GM21390 (cell line): Measurements from ENCODE around the gene FLNA.
A peak's percentile ranks its signal among the peaks of the same experiment; 100 is the strongest.

Experiments
- ATAC-seq: cut with Tn5 transposase; IDR thresholded peaks from one replicate; pipeline ENCODE4 v1.9.1; 2021; ENCODE audit not compliant: unreplicated experiment

The FLNA gene

DNA sequence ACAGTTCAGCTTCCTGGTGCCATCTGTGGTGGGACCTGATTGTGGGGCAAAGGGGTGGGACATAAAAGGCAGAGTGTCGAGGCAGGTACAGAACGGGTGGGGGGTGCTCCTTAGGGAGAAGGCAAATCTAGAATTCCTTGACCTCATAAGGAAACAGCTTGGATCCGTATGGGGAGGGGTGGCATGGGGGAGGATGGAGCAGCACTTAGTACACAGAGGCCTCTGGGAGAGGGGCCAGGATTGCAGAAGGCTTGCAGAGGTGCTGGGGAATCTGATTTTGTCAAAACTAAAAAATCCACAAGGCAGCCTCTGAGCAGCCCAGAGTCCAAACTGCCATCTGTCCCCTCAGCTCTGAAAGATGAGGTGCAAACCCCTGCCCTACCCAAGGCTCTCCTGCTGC, 2.3 kb upstream of the FLNA start:
- no peak for ATAC-seq

DNA sequence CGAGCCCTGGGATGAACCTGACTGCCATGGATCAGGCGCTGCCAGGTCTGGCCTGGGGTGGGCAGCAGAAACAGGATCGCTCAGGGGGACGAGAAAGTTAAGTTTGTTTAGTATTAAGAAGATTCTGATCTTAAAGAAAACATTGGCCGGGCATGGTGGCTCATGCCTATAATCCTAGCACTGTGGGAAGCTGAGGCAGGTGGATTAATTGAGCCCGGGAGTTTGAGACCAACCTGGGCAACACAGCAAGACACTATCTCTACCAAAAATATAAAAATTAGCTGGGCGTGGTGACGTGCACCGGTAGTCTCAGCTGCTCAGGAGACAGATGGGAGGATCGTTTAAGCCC, 696 bp upstream of the FLNA start:
- ATAC-seq: no peak

DNA sequence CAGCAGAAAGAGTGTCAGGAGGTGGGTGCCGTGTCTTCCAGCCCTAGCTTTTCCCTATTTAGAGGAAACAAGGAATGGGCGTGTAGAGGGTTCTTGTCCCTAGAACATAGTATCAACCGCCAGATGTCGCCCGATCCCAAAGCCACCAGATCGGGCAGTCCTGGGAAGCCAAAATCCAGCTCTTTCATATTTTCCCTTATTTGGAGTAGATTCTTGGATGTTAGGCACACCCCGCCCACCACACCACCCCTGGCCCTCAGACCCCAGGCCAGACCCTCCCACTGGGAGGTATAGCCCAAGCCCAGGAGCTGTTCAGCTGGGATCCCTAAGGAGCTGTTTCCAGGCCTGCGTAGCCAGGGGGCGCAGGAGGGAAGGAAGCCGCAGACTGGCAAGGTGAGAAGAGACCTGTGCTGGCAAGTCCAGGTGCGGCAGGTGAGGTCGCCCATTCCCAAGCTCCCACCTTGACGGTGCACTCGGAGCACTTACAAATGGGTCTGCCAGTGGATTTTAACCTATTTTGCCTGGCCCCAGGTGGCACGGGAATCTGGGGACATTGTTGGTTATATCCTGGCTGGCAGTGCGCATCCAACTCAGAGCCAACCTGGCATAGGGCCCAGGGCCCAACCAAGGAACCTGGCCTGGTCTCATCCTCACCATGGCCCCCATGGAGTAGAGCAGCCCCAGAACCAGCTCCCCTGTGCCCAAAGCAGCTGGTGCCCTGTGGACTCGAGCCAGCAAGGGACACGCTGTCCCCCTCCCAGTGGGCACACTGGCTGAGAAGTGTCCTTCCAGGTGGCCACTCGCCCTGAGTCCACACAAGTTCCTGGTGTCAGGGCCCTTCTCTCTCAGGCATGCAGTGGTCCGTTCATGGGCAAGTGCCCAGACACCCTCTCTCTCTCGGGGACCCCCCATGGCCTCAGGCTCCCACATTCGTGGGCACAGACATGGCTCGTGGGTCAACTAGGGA, 811 bp downstream of the FLNA start:
- ATAC-seq: no peak

DNA sequence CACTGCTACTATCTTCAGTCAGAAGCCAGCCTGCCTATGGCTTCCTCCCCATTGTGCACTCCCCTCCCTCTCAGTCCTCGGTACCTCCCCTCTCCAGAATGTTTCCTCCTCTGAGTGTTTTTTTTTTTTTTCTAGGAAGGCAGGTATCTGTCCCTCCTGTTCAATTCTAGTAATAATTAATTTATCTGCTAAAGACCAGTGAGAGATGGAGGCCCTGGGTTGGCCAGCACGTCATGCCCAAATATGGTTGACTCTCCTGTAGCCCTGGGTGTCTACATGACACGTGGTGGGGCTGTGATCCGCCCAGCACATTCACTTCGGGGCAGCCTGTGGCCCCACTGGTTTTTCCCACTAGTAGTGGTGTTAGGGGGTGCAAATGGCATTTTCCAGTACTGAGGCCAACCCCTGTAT, 1.8 kb downstream of the FLNA start:
- ATAC-seq: no peak

DNA sequence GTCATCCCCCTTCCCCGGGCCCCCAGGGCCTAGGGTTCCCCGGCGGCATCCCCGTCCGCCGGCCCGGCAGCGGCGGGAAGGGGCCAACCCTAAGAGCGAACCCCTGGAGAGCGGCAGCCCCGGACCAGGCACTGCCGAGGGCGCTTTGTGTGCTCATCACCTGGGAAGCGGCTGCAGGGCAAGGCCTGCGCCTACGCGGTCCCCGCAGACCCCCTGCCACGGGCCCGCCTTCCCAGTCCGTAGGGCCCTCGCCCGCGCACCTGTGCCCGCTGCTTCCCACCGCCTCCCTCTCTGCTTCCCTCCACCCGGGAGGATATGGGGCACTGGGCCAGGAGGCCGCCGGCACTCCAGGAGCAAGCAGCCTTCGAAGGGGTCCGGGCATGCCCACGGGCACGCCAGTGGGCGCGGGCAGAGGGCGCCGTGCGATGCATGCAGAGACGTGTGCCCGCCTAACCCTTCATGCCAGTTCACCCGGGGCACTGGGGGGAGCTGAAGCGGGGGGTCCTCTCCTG, 2.6 kb downstream of the FLNA start:
- no peak for ATAC-seq

DNA sequence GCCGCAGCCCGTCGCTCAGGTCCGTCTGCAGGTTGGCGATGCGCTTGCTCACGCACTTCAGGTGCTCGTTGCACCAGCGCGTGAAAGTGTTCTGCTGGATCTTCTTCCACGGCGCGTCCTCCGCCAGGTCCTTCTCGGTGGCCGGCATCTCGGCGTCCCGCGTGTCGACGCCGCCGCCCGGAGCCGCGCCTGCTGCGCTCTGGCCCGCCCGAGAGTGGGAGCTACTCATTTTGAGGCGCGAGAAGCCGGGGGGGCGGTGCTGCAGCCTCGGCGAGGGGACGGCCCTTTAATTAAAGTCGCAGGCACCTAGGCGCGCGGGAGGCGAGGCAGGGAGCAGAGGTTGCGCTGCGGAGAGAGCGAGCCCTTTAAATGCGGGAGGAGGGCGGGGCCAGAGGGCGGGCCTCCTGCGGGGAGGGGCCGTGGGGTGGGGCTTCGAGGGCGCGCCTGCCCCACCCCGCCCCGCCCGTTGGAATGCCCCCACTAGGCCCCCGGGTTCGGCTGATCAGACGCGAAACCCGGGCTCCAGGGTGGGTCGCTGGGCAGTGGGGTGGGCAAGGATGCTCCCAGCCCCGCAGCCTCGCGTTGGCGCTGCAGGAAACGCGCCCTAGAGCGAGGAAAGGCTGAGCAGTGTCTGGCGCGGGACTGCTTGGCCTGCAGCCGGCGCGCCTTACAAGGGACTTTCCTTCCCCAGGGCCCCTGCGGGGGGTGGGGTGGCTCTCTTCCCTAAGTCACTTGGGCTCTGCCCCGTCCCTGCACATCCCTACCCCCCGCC, 3.2 kb downstream of the FLNA start:
- peak; percentile 58 for ATAC-seq

DNA sequence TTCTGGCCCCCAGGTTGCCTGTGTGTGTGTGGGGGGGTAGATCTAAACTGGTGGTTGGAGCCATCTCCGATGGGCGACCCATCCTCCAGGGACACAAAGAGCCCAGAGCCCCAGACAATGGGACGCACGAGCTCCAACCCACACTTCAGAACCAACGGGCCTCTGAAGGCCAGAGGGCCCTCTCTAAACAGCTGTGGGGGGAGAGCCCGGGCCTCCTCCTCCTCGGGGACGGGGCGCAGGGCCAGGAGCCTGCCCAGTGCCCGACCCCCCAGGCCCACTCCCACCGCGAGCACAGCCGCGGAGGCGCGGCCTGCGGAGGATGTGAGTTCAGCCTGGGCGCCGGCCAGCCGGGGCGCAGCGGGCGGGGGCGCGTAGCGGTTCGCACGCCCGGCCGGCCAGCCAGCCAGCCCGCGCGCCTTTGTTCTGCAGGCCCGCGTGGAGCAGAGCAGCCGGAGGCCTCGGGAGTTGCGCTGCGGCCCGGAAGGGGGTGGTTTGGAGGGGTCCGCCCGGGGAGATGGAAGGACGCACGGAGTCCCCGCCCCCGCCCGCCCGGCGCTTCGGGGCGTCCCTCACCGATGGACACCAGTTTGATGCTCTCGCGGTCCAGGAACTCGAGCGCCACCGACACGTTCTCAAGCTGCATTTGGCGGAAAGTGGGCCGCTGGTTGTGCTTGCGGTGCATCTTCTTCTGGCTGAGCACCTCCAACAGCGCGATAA, 4.0 kb downstream of the FLNA start:
- no peak for ATAC-seq

DNA sequence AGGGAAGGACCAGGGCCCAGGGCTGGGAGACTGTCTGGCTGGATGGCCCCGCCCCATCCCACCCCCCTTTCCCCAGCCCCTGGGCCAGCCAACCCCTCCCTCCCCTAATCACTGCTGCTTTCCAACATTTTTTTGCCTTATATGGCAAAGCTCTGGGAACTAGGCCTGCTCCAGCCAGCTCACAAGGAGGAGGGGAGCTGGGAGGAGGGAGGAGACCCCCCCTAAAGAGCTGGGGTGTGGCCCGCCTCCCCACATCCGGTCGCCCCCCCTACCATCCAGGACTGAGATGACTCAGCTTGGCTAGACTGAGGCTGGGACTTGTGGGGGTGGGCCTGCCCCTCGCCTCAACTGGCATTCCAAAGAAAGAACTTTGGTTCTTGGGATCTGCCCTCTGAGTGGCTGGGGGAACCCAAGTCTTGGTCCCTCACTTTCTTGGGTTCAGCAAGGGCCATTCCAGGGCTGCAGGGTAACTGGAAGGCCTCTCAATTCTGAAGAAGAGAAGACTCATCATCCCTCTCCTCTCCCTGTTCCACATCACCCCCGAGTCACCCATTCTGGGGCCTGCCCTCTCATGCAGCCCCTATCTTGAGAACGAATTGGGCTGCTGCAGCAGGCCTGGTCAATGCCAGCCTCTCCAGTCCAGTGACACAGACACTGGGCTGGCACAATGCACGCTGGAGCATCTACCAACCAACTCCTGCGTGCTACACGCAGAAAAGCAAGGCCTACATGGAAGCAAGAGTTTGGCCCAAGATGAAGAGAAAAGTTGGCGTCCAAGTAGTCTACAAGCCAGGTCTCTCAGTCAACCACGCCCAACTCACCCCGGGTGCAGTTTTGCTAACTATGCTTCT, 4.8 kb downstream of the FLNA start:
- no peak for ATAC-seq

DNA sequence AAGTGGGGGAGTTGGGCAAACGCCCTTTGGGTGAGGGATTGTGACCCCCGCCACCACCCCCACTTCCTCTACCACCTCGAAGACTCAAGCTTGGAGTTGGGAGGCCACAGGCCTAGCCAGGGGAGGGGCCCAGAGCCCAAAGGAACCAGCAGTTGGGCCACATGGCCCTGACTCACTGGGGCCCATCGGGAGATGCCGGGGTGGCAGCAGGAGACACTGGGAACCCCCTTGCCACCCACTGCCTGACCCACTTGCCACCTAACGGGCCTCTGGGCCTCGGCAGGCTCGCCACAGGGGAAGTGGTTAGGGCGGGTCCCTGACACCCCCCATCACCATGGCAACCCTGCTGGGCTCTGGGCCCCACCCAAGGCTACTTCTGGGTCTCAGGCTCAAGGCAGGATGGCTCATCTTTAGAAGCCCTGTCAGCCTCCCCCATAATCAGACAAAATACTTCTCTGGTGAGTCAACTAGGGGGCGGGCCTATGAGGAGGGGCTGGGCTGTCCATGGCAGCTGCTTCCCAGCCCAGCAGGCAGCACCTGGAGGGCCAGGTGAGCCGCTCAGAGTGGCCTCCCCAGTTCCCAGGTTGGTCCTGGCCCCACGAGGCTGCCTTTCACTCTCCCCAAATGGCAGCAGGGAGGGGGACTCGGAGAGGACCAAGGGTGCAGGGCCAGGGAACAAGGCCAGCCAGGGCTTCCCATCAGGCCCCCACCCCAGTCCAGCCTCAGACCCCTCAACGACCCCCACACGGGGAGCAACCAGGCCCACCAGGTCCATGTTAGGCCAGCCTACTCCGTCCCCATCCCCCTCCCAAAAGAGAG, 5.6 kb downstream of the FLNA start:
- no peak for ATAC-seq

DNA sequence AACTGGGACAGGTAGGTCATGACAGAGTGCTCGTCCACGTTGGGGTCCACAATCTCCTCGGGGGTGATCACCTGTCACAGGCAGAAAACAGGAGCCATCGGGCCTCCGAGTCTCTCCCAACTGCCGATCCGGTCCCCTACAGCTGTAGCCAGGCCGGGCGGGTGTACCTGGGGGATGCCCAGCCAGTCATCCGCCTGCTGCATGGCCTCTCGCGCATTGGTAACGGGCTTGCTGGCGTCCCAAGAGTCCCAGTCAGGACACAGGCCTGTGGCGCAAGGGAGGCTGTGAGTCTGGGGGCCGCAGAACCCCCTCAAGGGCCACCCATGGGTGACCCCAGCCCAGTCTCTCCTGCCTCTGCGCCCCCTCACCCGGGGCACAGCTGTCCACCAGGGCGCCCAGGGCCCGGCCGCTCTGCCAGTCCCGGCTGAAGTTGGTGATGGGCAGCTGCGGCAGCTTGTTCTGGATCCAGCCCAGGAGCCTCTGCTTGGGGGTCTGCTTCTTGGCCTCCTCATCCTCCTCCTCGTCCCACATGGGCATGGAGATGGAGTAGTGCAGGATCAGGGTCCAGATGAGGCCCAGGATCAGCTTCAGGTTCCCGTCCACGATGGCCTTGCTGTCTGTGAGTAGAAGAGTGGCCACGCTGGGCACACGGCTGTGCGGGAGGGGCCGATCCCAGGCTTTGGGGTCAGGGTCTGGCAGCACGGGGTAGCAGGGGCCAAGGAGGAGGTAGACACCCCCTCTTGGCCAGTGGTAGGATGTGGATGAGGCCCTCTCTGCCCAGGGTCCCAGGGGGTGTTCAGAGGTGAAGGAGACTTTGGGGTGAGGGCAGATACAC, 6.7 kb downstream of the FLNA start:
- ATAC-seq: no peak

DNA sequence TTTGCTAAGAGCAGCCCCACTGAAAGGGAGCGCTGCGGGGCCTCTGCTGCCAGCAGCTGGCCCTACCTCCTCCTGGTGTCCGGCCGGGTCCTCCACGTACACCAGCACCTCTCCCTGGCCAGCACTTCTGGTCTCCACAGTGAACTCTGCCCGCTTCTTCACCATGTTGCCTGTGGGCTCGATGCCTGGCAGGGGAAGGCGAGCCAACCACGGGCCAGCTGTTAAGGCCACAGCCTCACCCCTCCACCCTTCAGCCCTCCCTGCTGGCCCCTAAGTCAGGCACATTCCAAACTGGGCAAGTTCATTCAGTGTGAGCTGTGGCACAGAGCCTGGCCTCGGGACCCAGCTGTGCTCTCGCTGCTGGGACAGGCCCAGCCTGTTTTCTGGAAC, 7.8 kb downstream of the FLNA start:
- ATAC-seq: no peak

DNA sequence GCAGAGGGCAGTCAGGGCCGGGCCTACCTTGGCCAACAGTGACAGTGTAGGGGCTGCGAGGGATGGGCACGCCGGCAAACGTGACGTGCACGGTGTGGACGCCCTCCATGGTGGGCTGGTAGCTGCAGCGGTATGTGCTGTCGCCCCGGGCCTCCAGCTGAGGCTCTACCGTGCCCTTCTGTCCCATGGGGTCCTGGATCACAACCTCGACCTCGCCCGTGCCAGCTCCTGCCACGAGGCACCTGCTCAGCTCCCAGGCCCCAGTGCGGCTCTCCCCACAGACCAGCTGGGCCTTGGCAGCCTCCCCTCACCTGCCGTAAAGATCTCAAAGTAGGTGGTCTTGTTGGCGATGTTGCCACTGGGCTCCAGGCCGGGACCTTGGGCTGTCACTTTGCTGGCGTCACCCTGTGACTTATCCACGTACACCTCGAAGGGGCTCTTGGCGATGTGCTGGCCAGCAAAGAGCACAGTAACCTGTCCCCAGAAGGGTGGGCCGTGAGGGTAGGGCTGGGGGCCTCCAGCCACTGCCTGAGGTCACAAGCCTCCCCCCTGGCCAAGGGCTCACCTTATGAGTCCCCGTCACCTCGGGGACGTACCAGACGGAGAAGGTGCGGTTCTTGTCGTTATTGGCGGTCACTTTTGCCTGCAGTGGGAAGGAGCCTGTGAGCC, 8.3 kb downstream of the FLNA start:
- ATAC-seq: no peak

DNA sequence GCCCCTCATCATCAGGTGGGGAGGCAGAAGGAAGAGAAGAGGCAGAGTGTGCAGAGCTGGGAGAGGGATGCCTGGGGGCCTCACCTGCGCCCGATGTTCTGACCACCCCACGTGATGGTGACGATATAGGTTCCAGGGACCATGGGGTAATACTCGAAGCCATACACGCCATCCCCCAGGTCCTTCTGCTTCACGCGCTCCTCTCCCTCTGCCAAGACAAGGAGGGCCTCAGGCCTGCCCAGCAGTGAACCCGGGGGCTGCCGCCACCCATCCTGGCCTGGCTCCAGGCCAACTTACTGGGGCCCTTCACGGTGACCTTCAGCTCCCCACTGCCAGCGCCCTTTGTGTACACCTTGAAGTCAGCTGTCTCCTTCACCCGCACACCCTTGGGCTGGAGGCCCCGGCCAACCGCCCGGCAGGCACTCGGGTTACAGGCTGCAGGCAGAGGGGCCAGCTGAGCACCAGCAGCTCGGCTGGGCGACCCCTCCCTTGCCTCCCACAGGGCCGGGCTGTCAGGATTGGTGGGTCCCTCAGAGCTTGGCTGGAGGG, 9.3 kb downstream of the FLNA start:
- no peak for ATAC-seq

DNA sequence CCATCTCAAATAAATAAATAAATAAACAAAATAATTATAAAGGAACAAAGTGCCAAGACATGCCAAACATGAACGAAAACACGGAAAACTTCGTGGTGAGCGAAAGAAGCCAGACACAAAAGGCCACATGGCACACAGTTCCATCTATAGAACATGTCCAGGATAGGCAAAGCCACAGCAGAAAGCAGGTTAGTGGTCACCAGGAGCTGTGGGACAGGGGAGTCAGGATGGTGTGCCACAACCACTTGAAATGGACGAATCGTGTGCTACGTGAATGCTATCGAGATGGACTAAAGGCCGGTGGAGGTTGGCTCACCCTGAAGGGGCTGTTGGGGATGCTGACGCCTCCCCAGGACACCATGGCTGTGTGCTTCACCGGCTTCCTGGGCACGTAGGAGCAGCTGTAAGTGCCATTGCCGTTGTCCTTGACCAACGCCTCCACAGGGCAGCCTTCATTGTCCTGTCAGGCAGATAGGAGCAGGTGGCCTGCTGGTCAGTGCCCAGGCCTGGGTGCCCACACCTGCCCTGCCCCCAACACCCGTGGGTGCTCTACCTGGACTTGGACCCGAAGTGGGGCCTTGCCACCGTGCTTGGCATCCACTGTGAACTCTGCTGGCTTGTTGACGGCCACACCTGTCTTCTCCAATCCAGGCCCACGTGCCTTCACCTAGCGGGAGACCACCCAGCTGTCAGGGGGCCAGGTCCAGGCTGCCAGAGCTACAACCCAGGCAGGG, 10.6 kb downstream of the FLNA start:
- ATAC-seq: no peak

DNA sequence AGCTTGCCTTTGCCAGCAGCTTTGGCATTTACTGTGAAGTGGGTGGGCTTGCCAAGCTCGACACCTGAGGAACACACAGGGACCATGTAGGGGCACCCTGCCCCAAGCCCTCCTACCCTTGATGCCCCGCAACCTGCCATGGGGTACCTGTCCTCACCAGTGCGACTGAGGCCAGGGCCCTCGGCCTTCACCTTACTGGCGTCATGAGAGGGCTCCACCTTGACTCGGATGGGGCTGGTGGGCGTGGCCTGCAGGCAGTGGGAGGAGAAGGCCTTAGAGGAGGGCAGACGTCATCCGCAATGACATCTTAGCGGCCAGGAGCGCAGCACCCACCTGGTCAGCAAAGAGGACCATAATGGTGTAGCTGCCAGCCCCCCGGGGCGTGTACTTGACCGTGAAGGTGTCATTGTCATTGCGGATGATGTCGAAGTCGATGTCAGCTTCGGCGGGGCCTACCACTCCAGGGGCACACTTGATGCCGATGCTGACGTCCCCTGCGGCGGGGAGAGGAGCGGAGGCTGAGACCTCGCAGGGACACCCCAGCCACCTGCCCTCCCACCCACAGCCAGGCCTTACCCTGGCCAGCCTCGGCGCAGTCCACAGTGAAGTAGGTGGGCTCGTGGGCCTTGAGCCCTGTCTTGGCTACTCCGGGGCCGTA, 12.2 kb downstream of the FLNA start:
- ATAC-seq: no peak

DNA sequence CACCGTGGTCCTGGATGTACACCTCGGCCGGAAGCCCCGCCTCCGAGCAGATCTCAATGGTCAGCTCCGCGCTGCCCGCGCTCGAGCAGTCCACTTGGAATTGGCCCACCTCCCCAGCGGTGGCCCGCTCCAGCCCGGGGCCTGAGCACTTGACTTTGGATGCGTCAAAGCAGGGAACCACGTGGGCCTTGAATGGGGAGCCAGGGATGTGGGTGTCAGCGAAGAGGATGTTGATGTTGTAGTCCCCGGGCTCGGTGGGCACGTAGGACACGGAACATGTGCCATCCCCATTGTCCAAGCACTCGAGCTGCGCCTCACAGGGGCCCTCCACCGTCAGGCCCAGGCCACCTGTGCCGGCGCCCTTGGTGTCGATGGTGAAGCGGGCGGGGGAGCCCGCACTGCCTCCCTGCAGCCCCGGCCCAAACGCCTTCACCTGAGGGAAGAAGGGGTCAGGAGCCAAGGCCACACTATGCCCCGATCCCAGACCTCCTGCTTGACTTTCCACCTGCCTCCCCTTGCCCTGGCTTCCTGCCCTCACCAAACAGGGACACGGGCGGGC, 14.2 kb downstream of the FLNA start:
- no peak for ATAC-seq
